DND-41 (cell line): Measurements from ENCODE around the gene CFAP54.
"Not testable (repeated sequence)": the region's sequence is repeated elsewhere in the genome, so short reads cannot be mapped to it uniquely, and the experiment has no call there.

Experiments used
- ATAC-seq: fragments of 200-7000 bp; cut with Tn5 transposase; 3 replicates; pipeline ENCODE4 v1.9.1; 2021; ENCODE audit warnings: low read depth; ENCODE audit not compliant: insufficient read depth
- DNase-seq: peaks from one replicate; pipeline ENCODE4 v3.0.0-alpha.2; 2020
- H2AFZ ChIP-seq: 2 replicates; pipeline ENCODE4 v1.6.0; 2012; ENCODE audit warnings: low read depth, low read length
- H3K27ac ChIP-seq: 2 replicates; pipeline ENCODE4 v1.5.1; 2012; ENCODE audit warnings: low read length, inconsistent platforms
- H3K27me3 ChIP-seq: fragments of 200-600 bp; sonication (generic); 2 replicates; pipeline ENCODE4 v1.6.0; 2012; ENCODE audit warnings: low read length, mild to moderate bottlenecking, inconsistent platforms; ENCODE audit not compliant: insufficient read depth, poor library complexity
- H3K36me3 ChIP-seq: 2 replicates; pipeline ENCODE4 v1.5.1; 2012; ENCODE audit warnings: low read length, inconsistent platforms; ENCODE audit not compliant: insufficient read depth
- H3K4me1 ChIP-seq: 2 replicates; pipeline ENCODE4 v1.5.1; 2012; ENCODE audit warnings: mild to moderate bottlenecking, low read length; ENCODE audit not compliant: insufficient read depth
- H3K4me2 ChIP-seq: 2 replicates; pipeline ENCODE4 v1.6.0; 2012; ENCODE audit warnings: mild to moderate bottlenecking, moderate library complexity, low read length, inconsistent platforms; ENCODE audit not compliant: insufficient read depth
- H3K4me3 ChIP-seq, 2 experiments: fragments of 200-600 bp in 1 of 2; shearing (Covaris generic) in 1 of 2; 2 replicates each; pipeline ENCODE4 v1.5.1; 2012 to 2016; ENCODE audit warnings: inconsistent platforms in 2 of 2, low read length in 2 of 2, mild to moderate bottlenecking in 2 of 2, low read depth in 1 of 2, moderate library complexity in 1 of 2
- H3K79me2 ChIP-seq: 2 replicates; pipeline ENCODE4 v1.6.0; 2012; ENCODE audit warnings: low read length, inconsistent platforms; ENCODE audit not compliant: insufficient read depth
- H3K9ac ChIP-seq: 2 replicates; pipeline ENCODE4 v1.6.0; 2012; ENCODE audit warnings: low read depth, mild to moderate bottlenecking, inconsistent platforms, low read length, moderate library complexity
- H3K9me3 ChIP-seq: 2 replicates; pipeline ENCODE4 v1.5.1; 2012; ENCODE audit warnings: low read length, moderate library complexity, mild to moderate bottlenecking, inconsistent platforms; ENCODE audit not compliant: insufficient read depth, severe bottlenecking
- H4K20me1 ChIP-seq: 2 replicates; pipeline ENCODE4 v1.6.0; 2012; ENCODE audit warnings: low read length; ENCODE audit not compliant: insufficient read depth
- CTCF ChIP-seq: IDR thresholded peaks from 2 replicates; pipeline ENCODE4 v1.5.1; 2012; ENCODE audit warnings: borderline replicate concordance, low read length, moderate library complexity, mild to moderate bottlenecking; ENCODE audit not compliant: poor library complexity, severe bottlenecking; ENCODE audit errors: extremely low read depth
- EZH2 ChIP-seq: IDR thresholded peaks from 3 replicates; pipeline ENCODE4 v1.6.1; 2012; ENCODE audit warnings: borderline replicate concordance, low read depth, mild to moderate bottlenecking, moderate library complexity, low read length, inconsistent platforms; ENCODE audit not compliant: severe bottlenecking

Gene CFAP54

GRCh38 chr12:96456265-96456974 lies 33.0 kb upstream of the CFAP54 start:
- no peak for ATAC-seq
- H3K4me2 ChIP-seq, result no peak overlapping the region

GRCh38 chr12:96457191-96457930 lies 32.0 kb upstream of the CFAP54 start:
- no peak overlapping the region for H3K9ac ChIP-seq
- no peaks in the 10 kb centered on the region for H3K27me3 ChIP-seq
- no peak overlapping the region for H2AFZ ChIP-seq
- H3K4me3 ChIP-seq, result no peak overlapping the region
- H3K4me2 ChIP-seq, result no peak overlapping the region
- TF ChIP-seq EZH2 (no peak), CTCF (no peak)
- no peaks in the 10 kb centered on the region for H3K36me3 ChIP-seq
- no peaks in the 10 kb centered on the region for H3K79me2 ChIP-seq
- no peaks in the 10 kb centered on the region for H3K4me1 ChIP-seq
- H4K20me1 ChIP-seq, result no peaks in the 10 kb centered on the region
- DNase-seq, result no peak
- no peaks in the 10 kb centered on the region for H3K9me3 ChIP-seq
- ATAC-seq, result no peak
- H3K27ac ChIP-seq, result no peak overlapping the region

More at GRCh38 chr12:96456265-96456974, 33.0 kb upstream of the CFAP54 start:
- H4K20me1 ChIP-seq, result no peaks in the 10 kb centered on the region
- no peak for DNase-seq
- no peak for TF ChIP-seq CTCF
- no peak for TF ChIP-seq EZH2
- H2AFZ ChIP-seq, result no peak overlapping the region
- no peaks in the 10 kb centered on the region for H3K9me3 ChIP-seq
- no peaks in the 10 kb centered on the region for H3K36me3 ChIP-seq
- no peaks in the 10 kb centered on the region for H3K27me3 ChIP-seq
- H3K9ac ChIP-seq, result no peak overlapping the region
- H3K27ac ChIP-seq, result no peak overlapping the region
- no peaks in the 10 kb centered on the region for H3K4me1 ChIP-seq
- no peak overlapping the region for H3K4me3 ChIP-seq
- H3K79me2 ChIP-seq, result no peaks in the 10 kb centered on the region

- not testable (repeated sequence) for H3K27ac ChIP-seq, ATAC-seq, H3K4me1 ChIP-seq, H3K9me3 ChIP-seq, H3K4me2 ChIP-seq, H3K36me3 ChIP-seq, H3K4me3 ChIP-seq, H3K27me3 ChIP-seq, H4K20me1 ChIP-seq, H2AFZ ChIP-seq, H3K9ac ChIP-seq, DNase-seq, H3K79me2 ChIP-seq
These were observed 30.1 kb upstream of the CFAP54 start for GRCh38 chr12:96459281-96459680.

- Histone ChIP-seq H3K27me3 (no peaks in the 10 kb centered on the region), H2AFZ (no peak overlapping the region), H3K9ac (no peak overlapping the region), H3K4me2 (no peak overlapping the region), H3K4me3 (no peak overlapping the region), H3K4me1 (no peaks in the 10 kb centered on the region), H3K9me3 (no peaks in the 10 kb centered on the region), H4K20me1 (no peaks in the 10 kb centered on the region), H3K79me2 (no peaks in the 10 kb centered on the region), H3K27ac (no peak overlapping the region), H3K36me3 (no peaks in the 10 kb centered on the region)
- DNase-seq (no peak), ATAC-seq (no peak)
- TF ChIP-seq CTCF (no peak), EZH2 (no peak)
These were observed 26.7 kb upstream of the CFAP54 start for GRCh38 chr12:96462571-96463280.
